ENCODE results near the gene LZTR1.
A peak's percentile ranks its signal among the peaks of the same experiment; 100 is the strongest.

The LZTR1 gene

GRCh38 chr22:20943104-20943933 lies 38.8 kb upstream of the LZTR1 start:
- Histone ChIP-seq H3K4me3 (ENCODE audit: low read depth in 1 of 2, low read length in 2 of 2) (no peak overlapping the region), H3K4me1 (ENCODE audit: insufficient read depth, low read length) (peaks cover 30% of the 10 kb centered on the region), H3K27me3 (ENCODE audit: control insufficient read depth in 1 of 2, insufficient read depth in 2 of 2, low read length in 2 of 2) (no peaks in the 10 kb centered on the region), H3K36me3 (ENCODE audit: insufficient read depth, low read length) (peaks cover 7% of the 10 kb centered on the region), H3K27ac (ENCODE audit: low read depth, low read length) (no peak overlapping the region), H3K9ac (ENCODE audit: low read length) (no peak overlapping the region), H3K9me3 (ENCODE audit: low read length) (no peaks in the 10 kb centered on the region)

GRCh38 chr22:20944042-20944441 lies 38.1 kb upstream of the LZTR1 start:
- H3K27ac ChIP-seq (ENCODE audit: low read depth, low read length): no peak overlapping the region
- no peaks in the 10 kb centered on the region for H3K27me3 ChIP-seq (ENCODE audit: control insufficient read depth in 1 of 2, insufficient read depth in 2 of 2, low read length in 2 of 2)
- no peak overlapping the region for H3K4me3 ChIP-seq (ENCODE audit: low read depth in 1 of 2, low read length in 2 of 2)
- peaks cover 8% of the 10 kb centered on the region for H3K36me3 ChIP-seq (ENCODE audit: insufficient read depth, low read length)
- H3K4me1 ChIP-seq (ENCODE audit: insufficient read depth, low read length): peaks cover 30% of the 10 kb centered on the region
- H3K9me3 ChIP-seq (ENCODE audit: low read length): no peaks in the 10 kb centered on the region
- H3K9ac ChIP-seq (ENCODE audit: low read length): no peak overlapping the region

- Histone ChIP-seq H3K27me3 (ENCODE audit: control insufficient read depth in 1 of 2, insufficient read depth in 2 of 2, low read length in 2 of 2) (no peaks in the 10 kb centered on the region), H3K27ac (ENCODE audit: low read depth, low read length) (no peak overlapping the region), H3K36me3 (ENCODE audit: insufficient read depth, low read length) (peaks cover 17% of the 10 kb centered on the region), H3K9ac (ENCODE audit: low read length) (peak overlapping the region; percentile 13), H3K4me1 (ENCODE audit: insufficient read depth, low read length) (peaks cover 21% of the 10 kb centered on the region), H3K4me3 (ENCODE audit: low read depth in 1 of 2, low read length in 2 of 2) (no peak overlapping the region), H3K9me3 (ENCODE audit: low read length) (no peaks in the 10 kb centered on the region)
Observed at GRCh38 chr22:20945578-20945934, 36.5 kb upstream of the LZTR1 start.

GRCh38 chr22:20946080-20946986 lies 35.8 kb upstream of the LZTR1 start:
- Histone ChIP-seq H3K27me3 (ENCODE audit: control insufficient read depth in 1 of 2, insufficient read depth in 2 of 2, low read length in 2 of 2) (no peaks in the 10 kb centered on the region), H3K36me3 (ENCODE audit: insufficient read depth, low read length) (peaks cover 25% of the 10 kb centered on the region), H3K27ac (ENCODE audit: low read depth, low read length) (no peak overlapping the region), H3K9ac (ENCODE audit: low read length) (peak overlapping the region; percentile 13), H3K9me3 (ENCODE audit: low read length) (no peaks in the 10 kb centered on the region), H3K4me1 (ENCODE audit: insufficient read depth, low read length) (peaks cover 16% of the 10 kb centered on the region), H3K4me3 (ENCODE audit: low read depth in 1 of 2, low read length in 2 of 2) (no peak overlapping the region)

- Histone ChIP-seq H3K4me1 (ENCODE audit: insufficient read depth, low read length) (peaks cover 16% of the 10 kb centered on the region), H3K27ac (ENCODE audit: low read depth, low read length) (no peak overlapping the region), H3K27me3 (ENCODE audit: control insufficient read depth in 1 of 2, insufficient read depth in 2 of 2, low read length in 2 of 2) (no peaks in the 10 kb centered on the region), H3K9me3 (ENCODE audit: low read length) (no peaks in the 10 kb centered on the region), H3K36me3 (ENCODE audit: insufficient read depth, low read length) (peaks cover 30% of the 10 kb centered on the region), H3K4me3 (ENCODE audit: low read depth in 1 of 2, low read length in 2 of 2) (no peak overlapping the region), H3K9ac (ENCODE audit: low read length) (no peak overlapping the region)
Observed at GRCh38 chr22:20946991-20947390, 35.1 kb upstream of the LZTR1 start.

- Histone ChIP-seq H3K4me3 (ENCODE audit: low read depth in 1 of 2, low read length in 2 of 2) (no peak overlapping the region), H3K27me3 (ENCODE audit: control insufficient read depth in 1 of 2, insufficient read depth in 2 of 2, low read length in 2 of 2) (no peaks in the 10 kb centered on the region), H3K9me3 (ENCODE audit: low read length) (no peaks in the 10 kb centered on the region), H3K9ac (ENCODE audit: low read length) (no peak overlapping the region), H3K4me1 (ENCODE audit: insufficient read depth, low read length) (peaks cover 16% of the 10 kb centered on the region), H3K27ac (ENCODE audit: low read depth, low read length) (no peak overlapping the region), H3K36me3 (ENCODE audit: insufficient read depth, low read length) (peaks cover 38% of the 10 kb centered on the region)
Observed at GRCh38 chr22:20948450-20948849, 33.6 kb upstream of the LZTR1 start.

GRCh38 chr22:20948989-20949388 lies 33.1 kb upstream of the LZTR1 start:
- no peaks in the 10 kb centered on the region for H3K9me3 ChIP-seq (ENCODE audit: low read length)
- peaks cover 16% of the 10 kb centered on the region for H3K4me1 ChIP-seq (ENCODE audit: insufficient read depth, low read length)
- H3K9ac ChIP-seq (ENCODE audit: low read length): no peak overlapping the region
- H3K36me3 ChIP-seq (ENCODE audit: insufficient read depth, low read length): peaks cover 38% of the 10 kb centered on the region
- no peak overlapping the region for H3K4me3 ChIP-seq (ENCODE audit: low read depth in 1 of 2, low read length in 2 of 2)
- H3K27ac ChIP-seq (ENCODE audit: low read depth, low read length): no peak overlapping the region
- no peaks in the 10 kb centered on the region for H3K27me3 ChIP-seq (ENCODE audit: control insufficient read depth in 1 of 2, insufficient read depth in 2 of 2, low read length in 2 of 2)

GRCh38 chr22:20949698-20950183 lies 32.4 kb upstream of the LZTR1 start:
- Histone ChIP-seq H3K36me3 (ENCODE audit: insufficient read depth, low read length) (peaks cover 38% of the 10 kb centered on the region), H3K4me3 (ENCODE audit: low read depth in 1 of 2, low read length in 2 of 2) (no peak overlapping the region), H3K27ac (ENCODE audit: low read depth, low read length) (no peak overlapping the region), H3K9me3 (ENCODE audit: low read length) (no peaks in the 10 kb centered on the region), H3K27me3 (ENCODE audit: control insufficient read depth in 1 of 2, insufficient read depth in 2 of 2, low read length in 2 of 2) (no peaks in the 10 kb centered on the region), H3K4me1 (ENCODE audit: insufficient read depth, low read length) (peaks cover 16% of the 10 kb centered on the region), H3K9ac (ENCODE audit: low read length) (no peak overlapping the region)

GRCh38 chr22:20951151-20951931 lies 30.8 kb upstream of the LZTR1 start:
- Histone ChIP-seq H3K27me3 (ENCODE audit: control insufficient read depth in 1 of 2, insufficient read depth in 2 of 2, low read length in 2 of 2) (no peaks in the 10 kb centered on the region), H3K9ac (ENCODE audit: low read length) (no peak overlapping the region), H3K27ac (ENCODE audit: low read depth, low read length) (no peak overlapping the region), H3K9me3 (ENCODE audit: low read length) (no peaks in the 10 kb centered on the region), H3K4me1 (ENCODE audit: insufficient read depth, low read length) (peaks cover 6% of the 10 kb centered on the region), H3K36me3 (ENCODE audit: insufficient read depth, low read length) (peaks cover 38% of the 10 kb centered on the region), H3K4me3 (ENCODE audit: low read depth in 1 of 2, low read length in 2 of 2) (no peak overlapping the region)

GRCh38 chr22:20951932-20952380 lies 30.1 kb upstream of the LZTR1 start:
- H3K9ac ChIP-seq (ENCODE audit: low read length): no peak overlapping the region
- peaks cover 3% of the 10 kb centered on the region for H3K4me1 ChIP-seq (ENCODE audit: insufficient read depth, low read length)
- no peak overlapping the region for H3K4me3 ChIP-seq (ENCODE audit: low read depth in 1 of 2, low read length in 2 of 2)
- H3K27ac ChIP-seq (ENCODE audit: low read depth, low read length): no peak overlapping the region
- H3K27me3 ChIP-seq (ENCODE audit: control insufficient read depth in 1 of 2, insufficient read depth in 2 of 2, low read length in 2 of 2): no peaks in the 10 kb centered on the region
- H3K36me3 ChIP-seq (ENCODE audit: insufficient read depth, low read length): peaks cover 38% of the 10 kb centered on the region
- H3K9me3 ChIP-seq (ENCODE audit: low read length): no peaks in the 10 kb centered on the region
